Coronary artery (tissue), 2 donors: Measurements from ENCODE around the gene CAST.

Experiments
- DNase-seq: peaks from one replicate; pipeline ENCODE4 v3.0.0-alpha.2; 2017; ENCODE audit warnings: low spot score
- H3K27ac ChIP-seq, 2 donors: fragments of 200-600 bp; sonication (generic); one replicate each; pipeline ENCODE4 v1.5.1; 2016 to 2019
- H3K4me3 ChIP-seq: fragments of 200-600 bp; sonication (generic); 2 replicates; pipeline ENCODE4 v1.5.1; 2016; ENCODE audit warnings: mild to moderate bottlenecking, moderate library complexity
- CTCF ChIP-seq: fragments of 200-600 bp; sonication (generic); IDR thresholded peaks from one replicate; pipeline ENCODE4 v1.5.1; 2019; ENCODE audit warnings: antibody characterized with exemption

Gene CAST

GRCh38 chr5:96812851-96813250 is 150.7 kb downstream of the CAST start:
- Histone ChIP-seq H3K27ac (no peak overlapping the region), H3K4me3 (no peak overlapping the region)
- no peak for DNase-seq
- TF ChIP-seq CTCF = no peak

DNA sequence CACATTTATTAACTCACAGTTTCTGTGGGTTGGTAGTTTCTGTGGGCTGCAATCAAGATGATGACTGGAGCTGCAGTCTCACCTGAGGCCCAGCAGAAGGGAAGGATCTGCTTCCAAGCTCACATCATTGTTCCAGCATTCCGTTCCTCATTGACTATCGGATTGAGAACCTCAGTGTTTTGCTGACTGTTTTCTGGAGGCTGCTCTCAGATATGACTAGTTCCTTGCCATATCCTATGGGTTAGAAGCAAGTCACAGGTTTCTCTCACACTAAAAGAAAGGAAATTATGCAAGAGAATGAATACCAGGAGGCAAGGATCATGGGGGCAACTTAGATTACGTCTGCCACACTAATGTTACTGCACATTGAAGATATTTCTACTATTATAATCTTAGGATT is 151.9 kb downstream of the CAST start:
- TF ChIP-seq CTCF = no peak
- Histone ChIP-seq H3K27ac (no peak overlapping the region), H3K4me3 (no peak overlapping the region)
- no peak for DNase-seq

- no peak for TF ChIP-seq CTCF
- no peak overlapping the region for H3K4me3 ChIP-seq
- no peak overlapping the region for H3K27ac ChIP-seq
- no peak for DNase-seq
Observed at GRCh38 chr5:96816411-96816939, 154.3 kb downstream of the CAST start.

DNA sequence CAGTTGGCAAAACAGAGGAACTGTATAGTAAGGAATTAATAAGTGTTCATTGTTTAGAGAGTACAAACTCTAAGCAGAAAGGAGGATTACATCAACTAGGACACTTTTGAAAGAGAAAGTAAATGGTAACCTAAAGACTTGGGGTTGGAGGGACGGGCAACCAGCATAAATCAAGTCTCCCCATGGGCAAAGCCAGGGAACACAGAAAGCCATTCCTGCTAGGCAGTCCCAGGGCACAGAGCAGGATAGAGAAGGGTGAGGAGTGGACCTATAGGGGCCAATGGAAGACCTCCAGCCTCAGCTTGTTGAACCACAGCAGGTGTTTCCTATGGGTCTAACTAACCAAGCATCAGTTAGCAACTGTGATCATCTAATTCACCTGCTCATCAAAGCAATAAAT is 154.8 kb downstream of the CAST start:
- H3K4me3 ChIP-seq = no peak overlapping the region
- H3K27ac ChIP-seq = no peak overlapping the region
- no peak for DNase-seq
- TF ChIP-seq CTCF = no peak

- TF ChIP-seq CTCF = no peak
Observed at GRCh38 chr5:96817506-96817905, 155.3 kb downstream of the CAST start.

DNA sequence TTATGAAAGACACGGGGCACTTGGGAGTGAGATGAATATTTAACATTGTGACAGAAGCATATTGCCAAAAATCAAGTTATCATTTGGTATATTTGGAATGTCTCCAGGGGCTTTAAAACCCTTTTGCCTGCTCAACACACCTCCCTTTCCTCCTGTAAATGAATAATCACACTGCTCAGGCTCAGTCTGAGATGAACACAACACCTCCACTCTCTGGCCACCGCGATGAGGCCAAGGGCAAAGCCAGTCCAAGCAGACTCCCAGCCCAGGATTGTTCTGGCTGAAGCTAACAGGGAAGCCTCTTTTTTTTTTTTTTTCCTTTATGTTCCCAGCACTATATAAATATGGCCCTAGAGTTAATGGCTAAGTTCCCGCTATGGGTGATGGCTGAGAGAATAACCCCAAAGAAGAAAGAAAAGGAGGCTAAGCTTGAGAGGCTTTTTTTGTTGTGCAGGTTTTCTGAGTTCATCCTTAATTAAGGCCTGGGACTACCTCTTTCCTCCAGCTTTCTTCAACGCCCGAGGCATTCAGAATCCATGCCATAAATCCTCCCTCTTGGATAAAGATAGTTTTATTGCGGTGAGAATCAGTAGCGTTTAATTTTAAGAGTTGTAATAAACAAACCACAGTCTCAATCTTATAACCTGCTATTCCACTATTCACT is 156.1 kb downstream of the CAST start:
- no peak for DNase-seq
- no peak for TF ChIP-seq CTCF
- no peak overlapping the region for H3K27ac ChIP-seq
- H3K4me3 ChIP-seq = no peak overlapping the region

More at GRCh38 chr5:96817506-96817905, 155.3 kb downstream of the CAST start:
- DNase-seq = no peak
- H3K4me3 ChIP-seq = no peak overlapping the region
- no peak overlapping the region for H3K27ac ChIP-seq

DNA sequence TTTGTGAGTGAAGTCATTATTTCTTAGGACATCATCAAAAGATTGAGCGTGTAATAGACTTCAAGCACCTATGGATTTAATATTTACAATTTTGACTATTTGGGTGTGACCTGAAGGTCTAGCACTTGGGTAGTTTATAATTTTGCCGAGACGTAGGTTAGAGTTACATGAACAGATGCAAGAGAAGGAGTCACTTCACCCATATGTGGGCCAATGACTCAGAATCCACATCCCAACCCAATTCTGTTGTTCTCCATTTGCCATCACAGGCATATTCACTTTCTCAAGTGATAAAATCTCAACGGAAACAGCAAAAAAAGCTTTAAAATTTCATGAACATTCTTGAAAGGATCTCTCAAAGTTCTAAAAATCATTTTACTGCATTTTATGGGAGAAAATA is 157.6 kb downstream of the CAST start:
- Histone ChIP-seq H3K4me3 (no peak overlapping the region), H3K27ac (no peak overlapping the region)
- DNase-seq = no peak
- no peak for TF ChIP-seq CTCF
